ENCODE data around the gene CARHSP1.

The CARHSP1 gene

GRCh38 chr16:8864480-8865110, 4.2 kb downstream of the CARHSP1 start:
- DNase-seq (ENCODE audit: low read depth) = no peak
- no peak overlapping the region for H3K4me3 ChIP-seq (ENCODE audit: low read depth, low read length)
- TF ChIP-seq CTCF (conservative IDR thresholded peaks at IDR 0.05; ENCODE audit: low read depth, low read length) = no peak

DNA sequence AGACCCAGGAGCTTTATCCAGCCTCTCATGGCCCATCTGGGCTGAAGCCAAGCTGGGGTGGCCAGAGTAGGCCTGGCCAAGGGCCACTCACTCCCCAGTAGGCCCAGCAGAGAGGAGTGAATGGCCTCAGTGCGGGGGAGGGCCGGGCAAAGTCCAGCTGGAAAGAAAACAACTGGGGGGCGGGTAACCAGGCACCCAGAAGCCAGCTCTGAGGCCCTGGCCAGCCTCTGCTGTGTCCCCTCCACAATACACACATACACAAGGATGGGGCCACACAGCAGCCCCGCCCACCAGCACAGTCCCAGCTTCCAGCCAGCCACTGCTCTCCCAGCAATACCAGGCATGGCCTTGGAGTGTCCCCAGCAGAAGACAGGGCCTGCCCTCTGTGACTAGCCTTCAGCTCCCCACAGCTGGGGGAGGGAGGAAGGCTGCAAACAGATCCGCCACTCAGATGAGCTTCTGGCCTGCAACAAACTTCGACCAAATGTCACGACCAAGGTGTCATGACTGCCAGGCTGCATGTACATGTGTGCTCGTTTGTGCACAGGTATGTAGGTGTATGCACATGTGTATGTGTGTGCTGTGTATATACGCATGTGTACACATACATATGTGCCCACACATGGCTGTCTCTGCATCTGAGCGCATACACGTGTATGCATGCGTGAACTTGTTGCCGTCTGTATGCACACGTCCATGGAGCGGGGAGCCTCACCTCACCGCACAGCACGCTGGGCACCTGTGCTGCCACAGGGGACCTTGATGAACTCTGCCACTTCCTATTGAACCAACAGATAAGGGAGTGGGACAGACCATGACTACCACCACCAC, 5.0 kb downstream of the CARHSP1 start:
- TF ChIP-seq CTCF (conservative IDR thresholded peaks at IDR 0.05; ENCODE audit: low read depth, low read length) = no peak
- DNase-seq (ENCODE audit: low read depth) = no peak
- H3K4me3 ChIP-seq (ENCODE audit: low read depth, low read length) = no peak overlapping the region

DNA sequence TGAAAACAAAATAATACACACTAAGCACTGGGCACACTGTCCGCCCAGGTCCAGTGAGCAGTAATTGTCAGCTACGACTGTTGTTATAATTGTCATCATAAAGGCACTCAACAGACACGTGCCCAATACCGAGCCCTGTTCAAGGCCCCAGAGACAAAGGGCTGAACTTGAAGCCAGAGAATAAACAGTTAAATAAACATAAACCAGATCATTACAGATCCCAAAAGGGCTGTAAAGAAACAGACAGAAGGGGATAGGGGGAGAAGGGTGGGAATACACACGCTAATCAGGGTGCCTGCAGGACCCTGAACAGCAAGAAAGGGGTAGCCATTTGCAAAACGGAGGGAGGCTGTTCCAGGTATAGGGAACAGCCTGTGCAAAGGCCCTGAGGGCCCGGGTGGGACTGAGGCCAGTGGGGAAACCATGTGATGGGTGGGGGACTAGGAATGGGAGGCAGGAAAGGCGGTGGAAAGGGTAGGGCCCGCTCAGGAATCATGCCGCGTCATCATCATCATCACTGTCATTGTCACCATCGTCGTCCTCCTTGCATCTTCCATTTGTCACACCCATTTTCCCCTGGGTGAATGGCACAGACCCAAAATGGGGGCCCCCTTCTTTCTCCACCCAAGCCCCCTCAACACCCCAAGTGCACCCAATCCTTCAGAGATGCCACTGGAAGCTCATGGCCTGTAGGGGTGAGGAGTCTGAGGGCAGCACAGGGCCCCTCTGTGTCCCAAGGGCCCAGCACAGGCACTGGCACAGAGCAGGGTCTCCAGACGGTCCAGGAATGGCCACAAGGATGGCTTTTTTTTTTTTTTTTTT, 6.3 kb downstream of the CARHSP1 start:
- H3K4me3 ChIP-seq (ENCODE audit: low read depth, low read length) = no peak overlapping the region
- TF ChIP-seq CTCF (conservative IDR thresholded peaks at IDR 0.05; ENCODE audit: low read depth, low read length) = no peak
- DNase-seq (ENCODE audit: low read depth) = no peak

GRCh38 chr16:8861563-8862308, 7.1 kb downstream of the CARHSP1 start:
- no peak for DNase-seq (ENCODE audit: low read depth)
- H3K4me3 ChIP-seq (ENCODE audit: low read depth, low read length) = no peak overlapping the region
- no peak for TF ChIP-seq CTCF (conservative IDR thresholded peaks at IDR 0.05; ENCODE audit: low read depth, low read length)

- TF ChIP-seq CTCF (conservative IDR thresholded peaks at IDR 0.05; ENCODE audit: low read depth, low read length) = no peak
Measured at GRCh38 chr16:8859913-8860881, 8.6 kb downstream of the CARHSP1 start.

More at GRCh38 chr16:8859913-8860881, 8.6 kb downstream of the CARHSP1 start:
- peak overlapping the region; percentile 3 for H3K4me3 ChIP-seq (ENCODE audit: low read depth, low read length)
- peak; percentile 91 for DNase-seq (ENCODE audit: low read depth)
